NK-92 (cell line): ENCODE results near the gene DNAH11.

Experiments used
- DNase-seq: peaks from one replicate; lab custom pipeline; 2025; ENCODE audit not compliant: unreplicated experiment; lab: John Stamatoyannopoulos, UW

The DNAH11 gene

GRCh38 chr7:21948364-21948763 is 405.5 kb downstream of the DNAH11 start:
- DNase-seq: no peak

GRCh38 chr7:21948887-21949540 is 406.2 kb downstream of the DNAH11 start:
- DNase-seq: no peak
